ENCODE measurements around the gene PROX2.

Gene PROX2

DNA sequence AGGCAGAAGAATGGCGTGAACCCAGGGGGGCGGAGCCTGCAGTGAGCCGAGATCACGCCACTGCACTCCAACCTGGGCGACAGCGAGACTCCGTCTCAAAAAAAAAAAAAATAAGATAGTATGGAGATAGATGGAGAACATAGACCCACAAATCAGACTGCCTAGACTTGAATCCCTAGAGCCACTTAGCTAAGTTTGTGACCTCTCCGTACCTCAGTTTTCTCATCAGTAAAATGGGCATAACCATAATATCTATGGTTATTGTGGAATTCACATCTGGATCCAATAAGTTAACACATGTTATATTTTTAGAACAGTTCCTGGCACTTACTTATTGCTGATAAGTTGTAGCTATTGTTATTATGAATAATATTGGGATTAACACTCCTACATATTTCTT, 7.2 kb downstream of the PROX2 start:
- H2BK15ac ChIP-seq (ENCODE audit: low read length) = no peak overlapping the region
- H3K9me3 ChIP-seq (replicated peaks in 1 of 2; ENCODE audit: control insufficient read depth in 2 of 2, insufficient read depth in 1 of 2, low read depth in 1 of 2, low read length in 2 of 2) = no peaks in the 10 kb centered on the region
- H3K9ac ChIP-seq (ENCODE audit: low read depth, low read length, poor library complexity) = no peak overlapping the region
- H3K4ac ChIP-seq (ENCODE audit: low read length) = no peak overlapping the region
- no peak overlapping the region for H2BK12ac ChIP-seq (ENCODE audit: low read length)
- no CpG with 5 or more reads among the region's 8 CpGs for WGBS, 2 donors (ENCODE audit: extremely low coverage in 2 of 2, insufficient read length in 2 of 2, insufficient replicate concordance in 1 of 2)
- no peak for DNase-seq (ENCODE audit: low spot score)
- no peak overlapping the region for H2AFZ ChIP-seq (ENCODE audit: low read length)
- no peaks in the 10 kb centered on the region for H3K4me1 ChIP-seq (ENCODE audit: control insufficient read depth in 2 of 2, insufficient read depth in 1 of 2, low read depth in 1 of 2, low read length in 2 of 2)
- no peak overlapping the region for H2AK5ac ChIP-seq (ENCODE audit: low read depth, low read length)
- H3K4me2 ChIP-seq (ENCODE audit: insufficient read depth, low read length, poor library complexity, severe bottlenecking) = no peak overlapping the region
- H3K23ac ChIP-seq (ENCODE audit: low read depth, low read length, poor library complexity) = no peak overlapping the region
- H3K27me3 ChIP-seq (ENCODE audit: control insufficient read depth in 3 of 3, insufficient read depth in 3 of 3, low read depth in 1 of 3, low read length in 3 of 3) = peaks cover 0 to 13% (median 0%) of the 10 kb centered on the region in 3 experiments
- H3K14ac ChIP-seq (ENCODE audit: low read length) = no peak overlapping the region
- H4K91ac ChIP-seq (ENCODE audit: low read depth, low read length, poor library complexity) = no peak overlapping the region
- no peak overlapping the region for H2BK5ac ChIP-seq (ENCODE audit: low read length)
- H3K36me3 ChIP-seq (replicated peaks in 1 of 2; ENCODE audit: control insufficient read depth in 2 of 2, insufficient read depth in 2 of 2, low read length in 2 of 2) = no peaks in the 10 kb centered on the region
- no peak overlapping the region for H2BK120ac ChIP-seq (ENCODE audit: low read depth, low read length)
- H3K4me3 ChIP-seq (ENCODE audit: low read length in 2 of 2) = no peak overlapping the region
- no peak overlapping the region for H3K18ac ChIP-seq (ENCODE audit: low read length)
- no peak overlapping the region for H3K27ac ChIP-seq (replicated peaks; ENCODE audit: low read length)
- H4K8ac ChIP-seq (ENCODE audit: low read depth, low read length) = no peak overlapping the region
- no peaks in the 10 kb centered on the region for H3K79me1 ChIP-seq (ENCODE audit: low read depth, low read length)

DNA sequence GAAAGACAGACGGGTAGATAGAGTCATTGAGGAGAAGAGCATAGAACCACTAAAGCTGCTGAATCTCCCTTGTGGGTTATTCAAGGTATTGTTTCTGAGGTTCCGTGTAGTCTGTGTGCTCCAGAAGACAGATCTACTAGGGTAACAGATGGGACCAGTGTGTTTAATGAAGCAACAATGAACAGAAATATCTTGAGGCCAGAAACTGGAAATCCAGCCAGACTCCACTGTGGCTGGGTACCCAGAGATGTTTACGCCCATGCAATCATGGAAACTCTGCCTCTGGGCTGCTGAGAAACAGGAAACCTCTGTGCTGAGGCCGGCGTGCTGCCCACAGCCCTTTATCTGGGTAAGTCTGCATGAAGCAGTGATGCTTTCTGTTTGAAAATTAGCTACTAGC, 8.3 kb downstream of the PROX2 start:
- peaks cover 0 to 15% (median 0%) of the 10 kb centered on the region in 3 experiments for H3K27me3 ChIP-seq (ENCODE audit: control insufficient read depth in 3 of 3, insufficient read depth in 3 of 3, low read depth in 1 of 3, low read length in 3 of 3)
- H4K8ac ChIP-seq (ENCODE audit: low read depth, low read length) = no peak overlapping the region
- H3K9me3 ChIP-seq (replicated peaks in 1 of 2; ENCODE audit: control insufficient read depth in 2 of 2, insufficient read depth in 1 of 2, low read depth in 1 of 2, low read length in 2 of 2) = no peaks in the 10 kb centered on the region
- H2BK5ac ChIP-seq (ENCODE audit: low read length) = no peak overlapping the region
- H3K9ac ChIP-seq (ENCODE audit: low read depth, low read length, poor library complexity) = no peak overlapping the region
- H3K79me1 ChIP-seq (ENCODE audit: low read depth, low read length) = no peaks in the 10 kb centered on the region
- H3K36me3 ChIP-seq (replicated peaks in 1 of 2; ENCODE audit: control insufficient read depth in 2 of 2, insufficient read depth in 2 of 2, low read length in 2 of 2) = no peaks in the 10 kb centered on the region
- H3K18ac ChIP-seq (ENCODE audit: low read length) = no peak overlapping the region
- H3K4me3 ChIP-seq (ENCODE audit: low read length in 2 of 2) = no peak overlapping the region
- H3K4me2 ChIP-seq (ENCODE audit: insufficient read depth, low read length, poor library complexity, severe bottlenecking) = no peak overlapping the region
- H2BK120ac ChIP-seq (ENCODE audit: low read depth, low read length) = no peak overlapping the region
- no peak overlapping the region for H3K23ac ChIP-seq (ENCODE audit: low read depth, low read length, poor library complexity)
- no CpG with 5 or more reads among the region's 5 CpGs for WGBS, 2 donors (ENCODE audit: extremely low coverage in 2 of 2, insufficient read length in 2 of 2, insufficient replicate concordance in 1 of 2)
- H2BK15ac ChIP-seq (ENCODE audit: low read length) = no peak overlapping the region
- H3K4me1 ChIP-seq (ENCODE audit: control insufficient read depth in 2 of 2, insufficient read depth in 1 of 2, low read depth in 1 of 2, low read length in 2 of 2) = no peaks in the 10 kb centered on the region
- no peak overlapping the region for H3K4ac ChIP-seq (ENCODE audit: low read length)
- peak overlapping the region; percentile 52 for H2AFZ ChIP-seq (ENCODE audit: low read length)
- no peak overlapping the region for H2BK12ac ChIP-seq (ENCODE audit: low read length)
- H4K91ac ChIP-seq (ENCODE audit: low read depth, low read length, poor library complexity) = no peak overlapping the region
- H2AK5ac ChIP-seq (ENCODE audit: low read depth, low read length) = no peak overlapping the region
- H3K27ac ChIP-seq (replicated peaks; ENCODE audit: low read length) = no peak overlapping the region
- no peak for DNase-seq (ENCODE audit: low spot score)
- H3K14ac ChIP-seq (ENCODE audit: low read length) = no peak overlapping the region

DNA sequence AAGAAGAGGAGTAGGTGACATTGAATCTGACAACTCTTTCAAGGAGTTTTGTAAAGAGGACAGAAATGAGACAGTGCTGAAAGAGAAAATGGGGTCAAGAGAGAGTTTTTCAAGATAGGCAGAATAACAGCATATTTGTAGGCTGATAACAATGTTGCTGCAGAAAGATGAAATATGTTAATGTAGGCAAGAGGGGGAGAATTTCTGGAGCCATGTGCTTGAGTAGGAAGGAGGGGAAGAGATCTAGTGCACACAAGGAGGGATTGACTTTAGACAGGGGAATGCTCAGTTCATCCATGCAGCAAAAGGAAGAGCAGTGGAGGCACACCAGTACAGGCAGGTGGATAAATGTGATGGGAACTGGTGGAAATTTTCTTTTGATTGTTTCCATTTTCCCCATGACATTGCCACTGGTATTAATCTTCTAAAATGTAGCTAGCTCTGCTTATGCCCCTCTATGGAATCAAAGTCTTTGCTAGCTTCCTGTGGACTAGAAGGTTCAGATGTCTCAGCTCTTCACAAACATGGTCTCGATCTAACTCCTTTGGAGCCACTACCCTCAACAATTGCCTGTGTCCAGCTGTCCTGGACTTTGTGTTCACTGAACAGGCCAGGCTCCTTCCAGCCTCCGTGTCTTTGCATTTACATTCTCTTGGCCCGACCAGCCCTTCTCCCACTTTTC, 9.1 kb downstream of the PROX2 start:
- Histone ChIP-seq H3K18ac (ENCODE audit: low read length) (no peak overlapping the region), H3K27ac (replicated peaks; ENCODE audit: low read length) (no peak overlapping the region), H3K4me3 (ENCODE audit: low read length in 2 of 2) (no peak overlapping the region), H3K4ac (ENCODE audit: low read length) (no peak overlapping the region), H2BK5ac (ENCODE audit: low read length) (no peak overlapping the region), H2BK120ac (ENCODE audit: low read depth, low read length) (no peak overlapping the region), H3K79me1 (ENCODE audit: low read depth, low read length) (no peaks in the 10 kb centered on the region), H2BK12ac (ENCODE audit: low read length) (no peak overlapping the region), H3K9ac (ENCODE audit: low read depth, low read length, poor library complexity) (no peak overlapping the region), H4K8ac (ENCODE audit: low read depth, low read length) (no peak overlapping the region), H3K36me3 (replicated peaks in 1 of 2; ENCODE audit: control insufficient read depth in 2 of 2, insufficient read depth in 2 of 2, low read length in 2 of 2) (no peaks in the 10 kb centered on the region), H2AK5ac (ENCODE audit: low read depth, low read length) (no peak overlapping the region), H3K4me2 (ENCODE audit: insufficient read depth, low read length, poor library complexity, severe bottlenecking) (no peak overlapping the region), H3K14ac (ENCODE audit: low read length) (no peak overlapping the region), H2AFZ (ENCODE audit: low read length) (no peak overlapping the region), H3K27me3 (ENCODE audit: control insufficient read depth in 3 of 3, insufficient read depth in 3 of 3, low read depth in 1 of 3, low read length in 3 of 3) (peaks cover 0 to 14% (median 0%) of the 10 kb centered on the region in 3 experiments), H3K4me1 (ENCODE audit: control insufficient read depth in 2 of 2, insufficient read depth in 1 of 2, low read depth in 1 of 2, low read length in 2 of 2) (no peaks in the 10 kb centered on the region), H4K91ac (ENCODE audit: low read depth, low read length, poor library complexity) (no peak overlapping the region), H2BK15ac (ENCODE audit: low read length) (no peak overlapping the region), H3K9me3 (replicated peaks in 1 of 2; ENCODE audit: control insufficient read depth in 2 of 2, insufficient read depth in 1 of 2, low read depth in 1 of 2, low read length in 2 of 2) (no peaks in the 10 kb centered on the region), H3K23ac (ENCODE audit: low read depth, low read length, poor library complexity) (no peak overlapping the region)
- DNase-seq (ENCODE audit: low spot score) = no peak
- no CpG with 5 or more reads among the region's 3 CpGs for WGBS, 2 donors (ENCODE audit: extremely low coverage in 2 of 2, insufficient read length in 2 of 2, insufficient replicate concordance in 1 of 2)

DNA sequence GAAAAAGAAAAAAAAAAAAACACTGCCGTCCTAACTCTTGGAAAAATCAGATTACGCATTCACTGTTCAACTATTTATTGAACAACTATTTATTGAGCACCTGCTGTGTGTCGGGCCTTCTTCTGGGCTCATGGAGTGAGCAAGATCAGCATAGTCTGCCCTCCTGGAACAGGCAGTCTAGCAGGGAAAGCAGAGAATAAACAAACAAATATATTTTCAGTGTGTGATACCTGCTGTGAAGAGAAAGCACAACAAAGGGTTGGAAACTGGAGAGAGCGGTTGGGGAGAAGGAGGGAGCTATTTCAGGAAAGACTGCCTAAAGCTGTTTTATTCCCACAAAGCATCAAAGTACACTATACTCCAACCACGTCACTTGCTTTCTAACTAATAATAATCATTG, 10.8 kb downstream of the PROX2 start:
- Histone ChIP-seq H3K4me2 (ENCODE audit: insufficient read depth, low read length, poor library complexity, severe bottlenecking) (no peak overlapping the region), H3K9me3 (replicated peaks in 1 of 2; ENCODE audit: control insufficient read depth in 2 of 2, insufficient read depth in 1 of 2, low read depth in 1 of 2, low read length in 2 of 2) (no peaks in the 10 kb centered on the region), H2AFZ (ENCODE audit: low read length) (no peak overlapping the region), H2BK5ac (ENCODE audit: low read length) (no peak overlapping the region), H3K79me1 (ENCODE audit: low read depth, low read length) (no peaks in the 10 kb centered on the region), H3K9ac (ENCODE audit: low read depth, low read length, poor library complexity) (no peak overlapping the region), H2BK12ac (ENCODE audit: low read length) (no peak overlapping the region), H3K14ac (ENCODE audit: low read length) (no peak overlapping the region), H3K18ac (ENCODE audit: low read length) (no peak overlapping the region), H3K27ac (replicated peaks; ENCODE audit: low read length) (no peak overlapping the region), H4K8ac (ENCODE audit: low read depth, low read length) (no peak overlapping the region), H3K4me1 (ENCODE audit: control insufficient read depth in 2 of 2, insufficient read depth in 1 of 2, low read depth in 1 of 2, low read length in 2 of 2) (no peaks in the 10 kb centered on the region), H3K4ac (ENCODE audit: low read length) (no peak overlapping the region), H3K4me3 (ENCODE audit: low read length in 2 of 2) (no peak overlapping the region), H2BK120ac (ENCODE audit: low read depth, low read length) (no peak overlapping the region), H3K23ac (ENCODE audit: low read depth, low read length, poor library complexity) (no peak overlapping the region), H2BK15ac (ENCODE audit: low read length) (no peak overlapping the region), H2AK5ac (ENCODE audit: low read depth, low read length) (no peak overlapping the region), H4K91ac (ENCODE audit: low read depth, low read length, poor library complexity) (no peak overlapping the region), H3K36me3 (replicated peaks in 1 of 2; ENCODE audit: control insufficient read depth in 2 of 2, insufficient read depth in 2 of 2, low read length in 2 of 2) (no peaks in the 10 kb centered on the region), H3K27me3 (ENCODE audit: control insufficient read depth in 3 of 3, insufficient read depth in 3 of 3, low read depth in 1 of 3, low read length in 3 of 3) (peaks cover 0 to 9% (median 0%) of the 10 kb centered on the region in 3 experiments)
- DNase-seq (ENCODE audit: low spot score) = no peak
- WGBS, 2 donors (ENCODE audit: extremely low coverage in 2 of 2, insufficient read length in 2 of 2, insufficient replicate concordance in 1 of 2) = no CpG with 5 or more reads among the region's 5 CpGs
